COR-L47 (cell line): ENCODE data around the gene RELCH.
A peak's percentile ranks its signal among the peaks of the same experiment; 100 is the strongest.

Experiments used
- DNase-seq: peaks from one replicate; lab custom pipeline; 2025; lab: John Stamatoyannopoulos, UW

Gene RELCH

GRCh38 chr18:62187543-62188510, 772 bp downstream of the RELCH start:
- peak; percentile 70 for DNase-seq

DNA sequence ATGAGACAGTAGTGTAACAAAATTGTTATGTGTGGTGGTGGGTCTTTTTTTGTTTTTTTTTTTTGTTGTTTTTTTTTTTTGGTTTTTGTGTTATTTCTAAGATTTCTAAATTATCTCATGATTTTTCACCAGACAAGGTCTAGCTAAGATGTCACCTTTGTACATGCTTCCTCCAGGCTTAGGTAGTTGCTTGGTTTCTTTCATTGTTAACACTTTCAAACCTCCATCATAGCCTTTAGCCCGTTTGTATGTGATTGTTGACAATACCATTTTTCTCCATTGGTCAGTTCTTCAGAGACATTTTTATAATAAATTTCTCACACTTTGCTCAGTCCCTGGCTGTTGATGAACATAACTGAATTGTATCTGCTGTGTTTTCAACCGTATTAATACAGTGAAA, 2.2 kb downstream of the RELCH start:
- no peak for DNase-seq

DNA sequence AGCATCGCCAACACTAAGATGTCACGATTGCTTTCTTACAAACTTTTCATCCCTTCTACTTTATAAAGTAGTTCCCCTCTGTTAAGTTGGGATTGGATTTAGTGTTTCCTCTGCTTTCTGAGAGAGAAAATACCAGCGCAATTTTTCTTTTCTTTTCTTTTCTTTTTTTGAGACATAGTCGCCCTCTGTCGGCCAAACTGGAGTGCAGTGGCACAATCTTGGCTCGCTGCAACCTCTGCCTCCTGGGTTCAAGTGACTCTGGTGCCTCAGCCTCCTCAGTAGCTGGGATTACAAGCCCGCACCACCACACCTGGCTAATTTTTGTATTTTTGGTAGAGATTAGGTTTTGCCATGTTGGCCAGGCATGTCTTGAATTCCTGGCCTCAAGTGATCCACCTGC, 9.0 kb downstream of the RELCH start:
- DNase-seq: no peak

GRCh38 chr18:62196980-62197379, 9.9 kb downstream of the RELCH start:
- DNase-seq: no peak

- no peak for DNase-seq
These were observed 11.2 kb downstream of the RELCH start for GRCh38 chr18:62198259-62198658.

DNA sequence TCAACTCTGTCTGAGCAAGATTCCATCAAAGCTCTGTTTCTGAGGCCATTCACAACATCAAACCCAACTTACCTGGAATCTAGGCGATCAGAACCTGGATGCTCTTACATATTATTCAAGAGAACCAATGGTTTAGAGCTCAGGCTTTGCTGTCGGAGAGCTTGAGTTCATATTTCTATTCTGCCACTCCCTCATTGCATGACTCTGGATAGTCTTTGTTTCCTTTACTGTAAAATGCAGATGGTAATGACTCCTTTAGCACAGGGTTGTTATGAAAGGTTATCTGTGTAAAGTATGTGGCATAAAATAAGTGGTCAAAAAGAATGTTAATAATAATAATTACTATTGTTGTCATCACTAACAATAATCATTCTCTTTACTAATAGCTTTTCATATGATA, 12.6 kb downstream of the RELCH start:
- no peak for DNase-seq

- DNase-seq: no peak
These were observed 13.3 kb downstream of the RELCH start for GRCh38 chr18:62200121-62200914.

DNA sequence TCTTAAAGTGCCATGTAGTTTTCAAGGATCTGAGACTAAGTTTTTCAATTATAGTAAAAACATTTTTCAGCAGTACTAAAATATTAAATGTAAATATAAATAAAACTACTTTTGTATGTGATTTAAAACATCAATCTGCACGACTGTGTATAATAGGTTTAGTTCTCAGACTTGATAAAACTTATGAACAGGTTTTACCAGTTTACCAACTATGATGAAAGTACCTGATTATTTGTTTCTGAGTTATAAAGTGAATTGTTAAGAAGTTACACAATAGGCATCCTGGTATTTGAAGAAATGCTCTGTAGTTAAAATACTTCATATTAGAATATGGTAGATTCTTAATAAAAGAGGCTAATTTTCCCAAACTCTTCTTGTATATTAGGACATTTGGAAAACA, 14.8 kb downstream of the RELCH start:
- no peak for DNase-seq

- DNase-seq: no peak
These were observed 18.8 kb downstream of the RELCH start for GRCh38 chr18:62205824-62206223.

DNA sequence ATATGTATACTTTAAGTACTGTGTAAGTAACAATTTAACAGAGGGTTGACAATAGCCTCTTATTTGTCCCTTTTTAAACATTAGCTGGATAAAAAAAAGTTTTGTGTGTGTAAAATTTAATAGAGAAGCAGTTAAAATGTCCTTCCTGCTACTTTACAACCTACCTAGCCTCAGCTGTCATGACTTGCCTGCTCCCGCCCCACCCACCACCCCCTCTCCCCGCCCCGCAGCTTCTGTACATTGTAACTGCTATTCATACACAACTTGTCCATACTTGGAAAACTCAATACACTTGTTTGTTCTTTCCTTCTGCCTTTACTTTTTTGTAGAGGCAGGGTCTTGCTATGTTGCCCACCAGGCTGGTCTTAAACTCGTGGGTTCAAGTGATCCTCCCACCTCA, 19.5 kb downstream of the RELCH start:
- no peak for DNase-seq

DNA sequence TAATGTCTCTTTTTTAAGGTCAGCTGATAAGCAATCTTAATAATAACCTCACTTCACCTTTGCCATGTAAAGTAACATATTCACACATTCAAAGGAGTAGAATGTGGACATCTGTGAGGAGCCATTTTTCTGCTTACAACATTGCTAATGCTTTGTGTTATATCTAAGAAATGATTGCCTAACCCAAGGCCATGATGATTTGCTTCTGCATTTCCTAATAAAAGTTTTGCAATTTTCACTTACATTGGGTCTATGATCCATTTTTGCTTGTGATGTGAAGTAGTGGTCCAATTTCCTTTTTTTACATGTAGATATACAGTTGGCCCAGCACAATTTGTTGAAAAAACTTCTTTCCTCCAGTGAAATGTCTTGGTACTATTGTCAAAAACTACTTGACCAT, 22.0 kb downstream of the RELCH start:
- DNase-seq: no peak

- no peak for DNase-seq
These were observed 23.1 kb downstream of the RELCH start for GRCh38 chr18:62210138-62210537.

DNA sequence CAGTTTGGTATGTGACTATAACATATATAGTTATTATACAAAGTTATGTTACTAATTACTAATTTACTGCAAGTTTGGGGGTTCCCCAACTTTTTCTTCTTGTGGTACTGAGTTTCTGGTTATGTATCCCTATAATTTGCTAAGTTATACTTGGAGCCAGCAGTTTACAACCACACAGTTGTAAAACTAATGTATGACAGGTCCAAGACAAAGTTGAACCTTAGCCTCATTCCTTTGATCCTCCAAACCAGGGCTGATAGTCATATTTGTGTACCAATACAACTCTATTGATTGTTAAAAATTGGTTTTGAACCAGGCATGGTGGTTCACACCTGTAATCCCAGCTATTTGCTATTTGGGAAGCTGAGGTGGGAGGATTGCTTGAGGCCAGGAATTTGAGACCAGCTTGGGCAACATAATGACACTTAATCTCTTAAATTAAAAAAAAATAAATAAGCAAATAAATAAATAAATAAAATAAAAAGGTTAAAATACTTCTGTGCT, 24.3 kb downstream of the RELCH start:
- no peak for DNase-seq

DNA sequence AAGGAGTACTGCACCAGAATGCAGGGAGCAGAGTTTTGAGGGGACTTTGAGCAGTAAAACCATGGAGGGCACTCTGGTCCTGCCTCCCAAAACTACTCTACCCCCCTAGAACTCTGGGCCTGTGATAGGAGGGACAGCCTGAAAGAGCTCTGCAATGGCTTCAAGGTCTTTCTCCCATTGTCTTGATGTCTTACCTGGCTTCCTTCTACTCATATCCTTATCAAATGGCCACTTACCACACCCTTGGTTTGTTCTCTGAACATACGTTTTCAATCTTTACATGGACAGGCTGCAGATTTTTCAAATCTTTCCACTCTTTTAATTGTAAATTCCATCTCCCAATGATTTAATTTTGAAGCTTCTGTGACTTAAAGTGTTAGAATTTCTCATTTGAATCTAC, 27.7 kb downstream of the RELCH start:
- no peak for DNase-seq

DNA sequence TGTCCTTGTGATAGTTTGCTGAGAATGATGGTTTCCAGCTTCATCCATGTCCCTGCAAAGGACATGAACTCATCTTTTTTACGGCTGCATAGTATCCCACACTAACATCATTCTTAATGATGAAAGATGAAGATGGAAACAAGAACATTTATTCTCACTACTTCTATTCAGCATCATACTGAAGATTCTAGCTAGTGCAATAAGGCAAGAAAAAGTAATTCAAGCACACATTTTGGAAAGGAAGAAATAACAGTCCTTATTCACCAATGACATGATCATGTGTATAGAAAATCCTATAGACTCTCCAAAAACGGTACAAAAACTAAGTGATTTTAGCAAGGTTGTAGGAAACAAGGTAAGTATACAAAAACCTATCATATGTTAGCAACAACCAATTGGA, 37.2 kb downstream of the RELCH start:
- no peak for DNase-seq

GRCh38 chr18:62226047-62226446, 39.0 kb downstream of the RELCH start:
- DNase-seq: no peak

DNA sequence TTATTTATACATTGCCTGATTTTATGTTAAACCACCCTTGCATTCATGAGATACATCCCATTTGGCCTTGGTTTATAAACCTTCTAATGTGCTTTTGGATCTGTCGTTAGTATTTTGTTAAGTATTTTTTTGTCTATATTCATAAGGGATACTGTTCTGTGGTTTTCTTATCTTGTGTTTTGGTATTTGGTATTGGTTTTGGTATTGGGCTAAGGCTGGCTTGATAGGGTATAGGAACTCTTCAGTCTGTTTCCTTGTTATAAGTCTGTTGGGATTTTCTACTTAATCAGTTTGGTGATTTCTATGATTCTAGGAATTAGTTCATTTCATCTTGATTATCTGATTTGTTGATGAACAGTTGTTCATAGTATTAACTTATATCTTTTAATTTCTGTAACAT, 49.2 kb downstream of the RELCH start:
- no peak for DNase-seq

DNA sequence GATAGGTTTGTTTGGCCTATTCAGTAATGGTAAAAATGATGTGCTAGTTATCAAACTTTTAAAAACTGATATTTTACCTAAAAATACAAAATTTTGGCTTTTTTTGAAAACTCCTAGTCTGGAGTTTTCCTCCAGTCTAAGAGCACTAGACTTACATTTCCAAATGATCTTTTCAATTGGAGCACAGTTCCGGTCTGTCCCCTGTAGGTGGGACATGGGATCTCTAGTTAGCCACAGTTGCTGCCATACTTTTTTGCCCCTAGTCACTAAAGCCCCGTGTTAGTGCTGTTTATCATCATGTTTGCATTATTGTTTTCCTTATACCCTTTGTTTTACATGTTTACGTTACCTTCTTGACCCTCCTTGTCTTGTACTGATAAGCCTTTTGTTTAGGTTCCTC, 52.4 kb downstream of the RELCH start:
- no peak for DNase-seq

- no peak for DNase-seq
These were observed 55.9 kb downstream of the RELCH start for GRCh38 chr18:62242955-62243354.

GRCh38 chr18:62245177-62245576, 58.1 kb downstream of the RELCH start:
- DNase-seq: no peak

DNA sequence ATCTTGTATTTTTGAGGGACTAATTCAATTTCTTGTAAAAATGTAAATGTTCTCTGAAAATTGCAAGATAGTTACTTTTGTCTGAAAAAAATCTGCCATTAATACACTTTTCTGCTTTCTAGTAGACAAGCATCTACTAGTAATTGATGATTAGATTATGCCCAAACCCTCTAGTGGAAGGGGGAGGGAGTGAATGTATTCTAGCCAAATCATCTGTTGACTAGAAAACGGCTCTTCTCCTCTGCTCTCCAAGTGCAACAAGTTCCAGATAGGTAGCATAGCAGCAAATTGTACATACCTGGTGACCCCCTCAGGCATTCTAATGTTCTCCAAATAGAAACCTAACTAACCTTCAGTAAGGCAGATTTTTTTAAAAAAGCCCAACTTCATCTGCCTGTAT, 58.6 kb downstream of the RELCH start:
- no peak for DNase-seq

DNA sequence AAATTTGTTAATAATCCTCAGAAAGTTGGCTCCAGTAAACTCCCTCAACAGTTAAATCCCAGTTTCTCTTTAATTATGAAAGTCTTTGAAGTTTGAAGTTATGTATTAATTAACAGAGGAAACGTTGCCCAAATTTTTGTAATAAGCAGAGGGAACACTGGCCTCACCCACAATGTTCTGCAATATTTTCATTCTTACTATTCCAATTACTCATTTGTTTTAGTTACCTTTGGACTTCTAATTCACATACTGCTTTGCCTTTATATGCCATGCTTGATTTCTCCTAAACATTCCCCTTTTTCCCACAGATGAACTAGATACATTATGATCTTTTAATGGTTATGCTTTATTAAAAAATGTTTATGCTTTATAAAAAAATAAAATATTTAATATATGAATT, 61.3 kb downstream of the RELCH start:
- no peak for DNase-seq

DNA sequence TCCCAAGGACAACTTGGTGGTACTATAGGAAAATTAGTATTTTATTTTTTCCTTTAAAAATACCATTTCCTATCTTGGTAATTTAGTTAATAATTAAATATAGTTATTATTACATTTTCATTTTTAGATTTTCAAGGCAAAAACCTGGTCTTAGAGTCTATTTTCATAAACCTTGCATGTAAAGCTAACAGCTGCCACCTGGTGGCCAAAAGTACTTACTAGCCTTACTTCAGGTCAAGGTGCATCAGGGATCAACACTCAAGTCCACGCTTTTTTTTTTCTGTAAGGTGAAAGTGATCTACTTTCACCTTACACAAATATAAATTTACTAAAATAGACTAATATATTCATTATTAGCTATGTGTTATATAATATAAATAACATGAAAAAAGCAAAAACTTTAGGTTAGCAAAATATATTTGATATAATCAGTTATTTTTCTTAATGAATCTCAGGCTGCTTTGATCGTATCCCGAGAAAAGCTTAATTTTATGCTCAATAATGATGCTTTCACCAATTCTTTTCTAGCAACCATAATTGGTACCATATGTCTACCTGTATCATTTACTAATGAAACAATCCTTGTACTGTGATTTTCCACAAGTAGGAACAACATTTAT, 62.5 kb downstream of the RELCH start:
- DNase-seq: peak; percentile 84
